Measurements from ENCODE around the gene ACCS.

The ACCS gene, protein sequence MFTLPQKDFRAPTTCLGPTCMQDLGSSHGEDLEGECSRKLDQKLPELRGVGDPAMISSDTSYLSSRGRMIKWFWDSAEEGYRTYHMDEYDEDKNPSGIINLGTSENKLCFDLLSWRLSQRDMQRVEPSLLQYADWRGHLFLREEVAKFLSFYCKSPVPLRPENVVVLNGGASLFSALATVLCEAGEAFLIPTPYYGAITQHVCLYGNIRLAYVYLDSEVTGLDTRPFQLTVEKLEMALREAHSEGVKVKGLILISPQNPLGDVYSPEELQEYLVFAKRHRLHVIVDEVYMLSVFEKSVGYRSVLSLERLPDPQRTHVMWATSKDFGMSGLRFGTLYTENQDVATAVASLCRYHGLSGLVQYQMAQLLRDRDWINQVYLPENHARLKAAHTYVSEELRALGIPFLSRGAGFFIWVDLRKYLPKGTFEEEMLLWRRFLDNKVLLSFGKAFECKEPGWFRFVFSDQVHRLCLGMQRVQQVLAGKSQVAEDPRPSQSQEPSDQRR

GRCh38 chr11:44065841-44066731 lies at the start of gene ACCS:
TSS of gene ACCS (plus strand) at chr11:44066270. CDS start at chr11:44067628, 1,358 bp downstream.
- FAIRE-seq, result no peak

DNA sequence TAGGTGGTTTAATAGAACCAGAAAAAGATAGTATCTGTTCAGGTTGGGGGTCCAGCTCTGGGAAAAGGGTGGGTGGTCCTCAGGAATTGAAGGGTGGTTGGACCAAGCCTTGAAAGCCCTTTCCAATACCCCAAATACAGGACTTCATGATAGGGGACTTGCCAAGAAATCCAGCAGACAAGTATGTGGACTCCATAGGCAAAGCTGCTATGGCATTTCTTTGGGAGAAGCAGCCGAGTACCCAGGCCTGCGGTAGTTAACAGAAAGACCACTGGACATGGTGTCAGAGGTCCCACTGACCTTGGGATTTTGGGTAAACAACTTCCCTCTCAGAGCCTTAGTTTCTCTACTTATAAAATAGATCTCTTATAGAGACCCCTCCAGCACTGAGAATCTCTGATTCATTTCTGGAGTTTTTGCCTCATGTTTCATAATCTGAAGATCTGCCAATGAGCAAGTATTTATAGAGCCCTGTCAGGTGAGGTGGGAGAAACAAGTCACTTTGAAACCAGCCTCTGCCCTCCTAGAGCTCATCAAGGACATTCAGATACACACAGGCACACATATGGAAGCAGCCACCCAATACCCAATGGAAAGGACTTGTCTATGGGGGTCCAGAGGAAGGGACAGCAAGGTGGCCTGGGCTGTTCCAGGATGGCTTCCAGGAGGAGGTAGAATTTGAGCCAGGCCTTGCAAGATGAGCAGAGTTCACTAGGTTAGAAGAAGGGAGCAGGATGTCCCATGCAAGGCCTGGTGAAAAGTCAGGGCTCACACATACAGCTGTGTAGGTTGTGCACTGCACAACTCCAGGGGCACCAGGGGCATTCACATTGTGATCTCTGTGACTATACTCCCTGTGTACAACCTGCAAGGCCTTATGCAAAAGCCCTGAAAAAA lies 49.3 kb upstream of the ACCS start:
- FAIRE-seq, result no peak

DNA sequence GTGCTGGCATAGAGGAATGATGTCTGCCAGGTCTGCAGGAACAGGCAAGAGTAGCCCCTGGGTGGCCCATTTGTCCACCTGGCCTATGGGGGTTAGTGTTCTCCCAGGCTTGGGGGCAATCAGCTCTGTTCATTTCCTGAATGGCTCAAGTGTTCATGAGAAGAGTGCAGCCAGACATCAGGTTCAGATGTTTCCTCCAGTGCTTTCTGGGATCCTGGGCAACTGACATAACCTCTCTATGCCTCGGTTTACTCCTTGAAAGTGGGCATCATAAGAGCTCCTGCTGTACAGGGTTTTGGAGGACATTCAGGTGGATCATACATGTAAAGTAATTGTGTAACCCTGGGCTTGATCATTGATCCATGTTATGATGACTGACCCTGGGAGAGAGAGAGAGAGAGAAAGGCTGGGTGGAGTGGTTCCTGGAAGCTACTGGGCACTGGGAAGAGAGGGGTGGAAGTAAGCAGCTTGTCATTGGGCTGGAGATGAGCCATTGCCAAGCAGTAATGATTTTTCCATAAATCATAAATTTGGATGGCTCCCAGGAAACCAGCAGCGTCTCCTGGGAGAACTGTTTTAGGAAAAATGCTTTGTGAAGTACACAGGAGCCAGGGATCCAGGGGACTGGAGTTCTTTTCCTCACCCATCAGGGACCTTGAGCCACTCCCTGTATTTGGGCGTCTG lies 48.5 kb upstream of the ACCS start:
- no peak for FAIRE-seq

- no peak for FAIRE-seq
Observed at GRCh38 chr11:44018127-44018521, 47.9 kb upstream of the ACCS start.

DNA sequence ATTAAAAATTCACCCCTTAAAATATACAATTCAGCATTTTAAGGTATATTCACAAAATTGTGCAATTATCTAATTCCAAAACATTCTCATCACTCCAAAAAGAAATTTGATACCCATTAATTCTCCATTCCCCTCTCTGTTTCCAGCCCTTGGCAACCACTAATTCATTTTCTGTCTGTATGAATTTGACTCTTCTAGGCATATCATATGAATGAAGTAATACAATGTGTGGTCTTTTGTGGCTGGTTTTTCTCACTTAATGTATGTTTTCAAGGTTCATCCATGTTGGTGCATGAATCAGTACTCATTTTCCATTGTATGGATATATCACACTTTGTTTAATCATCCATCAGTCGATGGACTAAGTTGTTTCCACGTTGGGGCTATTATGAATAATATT lies 47.2 kb upstream of the ACCS start:
- no peak for FAIRE-seq

GRCh38 chr11:44024977-44025376 lies 41.1 kb upstream of the ACCS start:
- peak; percentile 18 for FAIRE-seq

DNA sequence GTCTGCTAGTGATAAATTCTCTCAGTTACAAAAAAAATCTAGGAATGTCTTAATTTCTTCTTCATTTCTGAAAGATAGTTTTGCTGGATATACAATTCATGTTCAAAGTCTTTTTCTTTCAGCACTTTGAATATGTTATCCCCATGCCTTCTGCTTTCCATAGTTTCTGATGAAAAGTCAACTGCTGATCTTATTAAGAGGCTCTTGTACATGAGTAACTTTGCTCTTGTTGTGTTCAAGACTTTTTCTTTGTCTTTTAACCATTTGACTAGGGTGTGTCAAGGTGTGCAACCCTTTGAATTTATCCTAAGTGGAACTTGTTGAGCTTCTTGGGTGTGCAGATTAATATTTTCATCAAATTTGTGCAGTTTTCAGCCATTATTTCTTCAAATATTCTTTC lies 40.3 kb upstream of the ACCS start:
- no peak for FAIRE-seq

GRCh38 chr11:44028401-44028800 lies 37.7 kb upstream of the ACCS start:
- FAIRE-seq, result no peak

DNA sequence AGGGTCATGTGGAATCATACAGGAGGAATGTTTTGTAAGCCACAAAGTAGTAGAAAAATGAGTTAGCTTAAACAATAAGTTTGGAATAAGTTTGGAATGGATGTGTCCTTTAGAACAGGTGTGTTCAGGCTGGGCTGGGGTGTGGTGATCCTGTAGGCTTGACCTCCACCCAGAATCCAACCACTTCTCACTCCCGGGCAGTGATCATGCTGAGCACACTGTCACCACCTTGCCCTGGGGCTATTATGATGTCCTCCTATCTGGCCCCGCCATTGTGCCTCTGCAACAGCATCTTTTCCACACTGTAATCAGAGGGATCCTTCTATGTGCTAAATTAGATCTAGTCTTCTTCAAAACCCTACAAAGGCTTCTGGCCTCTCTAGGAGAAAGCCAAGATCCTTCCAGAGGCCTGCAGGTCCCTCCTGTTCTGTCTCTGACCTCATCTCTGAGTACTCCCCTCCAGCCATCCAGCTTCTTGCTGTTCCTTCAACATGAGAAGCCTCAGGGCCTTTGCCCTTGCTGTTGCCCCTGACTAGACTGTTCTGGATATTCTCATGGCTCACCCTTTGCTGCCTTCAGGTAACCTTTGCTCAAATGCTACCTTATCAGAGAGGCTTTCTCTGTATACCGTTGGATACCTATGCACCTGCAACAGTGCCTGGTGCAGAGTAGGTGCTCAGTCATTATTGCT lies 37.1 kb upstream of the ACCS start:
- no peak for FAIRE-seq

GRCh38 chr11:44029507-44029845 lies 36.6 kb upstream of the ACCS start:
- no peak for FAIRE-seq

GRCh38 chr11:44029977-44030911 lies 35.8 kb upstream of the ACCS start:
- peak; percentile 82 for FAIRE-seq

DNA sequence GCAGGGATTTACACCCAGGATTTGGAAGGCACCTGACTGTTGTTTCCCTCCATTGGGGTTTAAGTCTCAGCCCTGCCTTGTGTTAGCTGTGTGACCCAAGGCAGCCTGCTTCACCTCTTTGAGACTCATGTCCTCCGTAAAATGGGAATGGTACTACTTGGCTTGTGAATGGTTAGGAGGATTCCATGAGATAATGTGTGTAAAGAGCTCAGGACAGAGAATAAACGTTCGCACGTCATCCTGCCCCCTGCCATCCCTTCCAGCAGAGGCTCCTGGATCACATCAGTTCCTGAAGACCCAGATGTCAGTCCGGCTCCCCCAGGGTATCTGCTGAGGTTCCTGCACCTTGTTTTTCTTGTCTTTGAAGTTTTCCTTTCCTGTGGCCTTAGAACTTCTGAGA lies 35.1 kb upstream of the ACCS start:
- FAIRE-seq, result no peak

GRCh38 chr11:44031549-44031948 lies 34.5 kb upstream of the ACCS start:
- no peak for FAIRE-seq

- FAIRE-seq, result no peak
Observed at GRCh38 chr11:44032299-44033085, 33.6 kb upstream of the ACCS start.

DNA sequence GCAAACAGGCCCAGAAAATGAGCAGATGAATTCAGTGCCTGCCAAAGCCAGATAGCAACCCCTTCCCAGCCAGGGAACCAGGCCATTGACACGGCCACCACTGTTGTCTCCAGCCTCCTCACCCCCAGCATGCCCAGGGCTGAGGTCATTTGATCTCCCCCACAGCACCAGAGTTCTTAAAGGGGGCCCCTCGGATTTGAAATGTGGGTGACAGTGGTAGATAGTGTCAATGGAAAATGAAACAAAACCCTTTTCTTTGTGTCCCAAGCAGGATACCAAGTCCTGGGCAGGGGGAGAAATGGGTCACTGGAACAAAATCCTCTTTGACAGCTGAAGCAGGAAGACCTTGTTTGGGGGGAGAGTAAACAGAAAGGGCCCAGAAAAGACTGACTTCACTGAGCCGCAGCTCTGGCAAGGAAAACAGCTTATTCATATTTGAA lies 32.6 kb upstream of the ACCS start:
- no peak for FAIRE-seq

DNA sequence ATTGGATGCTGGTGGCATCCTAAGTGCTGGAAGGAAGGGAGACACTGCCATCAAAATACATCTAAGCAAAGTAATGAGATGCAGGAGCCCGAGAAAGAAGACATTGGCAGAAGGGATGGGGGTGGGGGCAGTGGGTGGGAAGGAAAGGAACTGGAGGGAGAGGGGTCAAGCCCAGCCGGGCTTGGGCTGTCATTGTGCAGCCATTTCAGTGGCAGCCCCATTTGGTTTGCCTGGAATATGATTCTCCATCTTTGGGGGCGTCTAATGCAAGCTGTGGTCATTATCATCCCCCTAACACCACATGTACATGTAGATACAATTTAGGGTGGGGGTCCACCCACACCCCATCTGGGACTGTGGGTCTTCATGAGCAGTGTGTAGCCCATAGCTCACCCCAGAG lies 32.2 kb upstream of the ACCS start:
- no peak for FAIRE-seq

GRCh38 chr11:44034639-44035038 lies 31.4 kb upstream of the ACCS start:
- no peak for FAIRE-seq

- peak; percentile 64 for FAIRE-seq
Observed at GRCh38 chr11:44036811-44037657, 29.0 kb upstream of the ACCS start.

GRCh38 chr11:44037658-44037998 lies 28.4 kb upstream of the ACCS start:
- FAIRE-seq, result no peak

Measured in endometrium (tissue), 2 donors.